IMR-90 (cell line): ENCODE measurements around the gene DSCAM. TPM values are rescaled to one million over a fixed set of nuclear protein-coding genes. Genes with fewer than 3 reads are reported as not detected.

Experiments
- ATAC-seq: fragments of 200-7000 bp; cut with Tn5 transposase; 2 replicates; pipeline ENCODE4 v1.9.1; 2020; ENCODE audit warnings: low read depth, mild to moderate bottlenecking, moderate library complexity
- BruUV-seq: library from RNA; stranded (reverse); fragments of 400-500 nt; replicated peaks from 2 replicates; lab custom pipeline; 2021; lab: Mats Ljungman, UMichigan
- CTCF ChIA-PET: fragments of 300-600 bp; formaldehyde crosslinking; extraction: SDS; loops from one replicate; lab custom pipeline; 2021; ENCODE audit warnings: antibody characterized with exemption; lab: Yijun Ruan, JAX
- POLR2A ChIA-PET: fragments of 300-600 bp; sonication (Branson Sonifier 250); formaldehyde crosslinking; loops from one replicate; lab custom pipeline; 2022; ENCODE audit warnings: antibody characterized with exemption; ENCODE audit not compliant: unreplicated experiment; lab: Charles Lee
- DNase-seq: peaks from one replicate; pipeline ENCODE4 v3.0.0; 2013
- H2AFZ ChIP-seq: replicated peaks from 2 replicates; pipeline ENCODE3; 2013; ENCODE audit warnings: low read length, mild to moderate bottlenecking; ENCODE audit not compliant: poor library complexity
- H2AK5ac ChIP-seq: 2 replicates; pipeline ENCODE4 v1.6.1; 2013; ENCODE audit warnings: low read depth, low read length, inconsistent platforms
- H2AK9ac ChIP-seq: replicated peaks from 2 replicates; pipeline ENCODE3; 2013; ENCODE audit warnings: mild to moderate bottlenecking, low read depth, low read length, moderate library complexity; ENCODE audit not compliant: poor library complexity
- H2BK120ac ChIP-seq: 2 replicates; pipeline ENCODE4 v1.6.1; 2013; ENCODE audit warnings: low read depth, low read length, inconsistent platforms
- H2BK15ac ChIP-seq: 3 replicates; pipeline ENCODE4 v1.6.1; 2013; ENCODE audit warnings: low read depth, low read length, inconsistent platforms
- H2BK20ac ChIP-seq: 2 replicates; pipeline ENCODE4 v1.6.1; 2013; ENCODE audit warnings: low read depth, mild to moderate bottlenecking, inconsistent platforms, low read length, moderate library complexity
- H2BK5ac ChIP-seq: 2 replicates; pipeline ENCODE4 v1.6.1; 2013; ENCODE audit warnings: mild to moderate bottlenecking, low read depth, low read length, inconsistent platforms; ENCODE audit not compliant: poor library complexity, severe bottlenecking
- H3K14ac ChIP-seq: replicated peaks from 2 replicates; pipeline ENCODE4 v1.6.1; 2013; ENCODE audit warnings: low read depth, low read length, inconsistent platforms
- H3K18ac ChIP-seq: 2 replicates; pipeline ENCODE4 v1.6.1; 2013; ENCODE audit warnings: low read depth, low read length, control low read depth
- H3K23ac ChIP-seq: 2 replicates; pipeline ENCODE4 v1.6.1; 2013; ENCODE audit warnings: low read depth, low read length, inconsistent platforms
- H3K27ac ChIP-seq: 2 replicates; pipeline ENCODE4 v1.5.1; 2013; ENCODE audit warnings: mild to moderate bottlenecking, control low read depth, low read length; ENCODE audit not compliant: insufficient read depth
- H3K27me3 ChIP-seq: 2 replicates; pipeline ENCODE4 v1.6.1; 2013; ENCODE audit warnings: low read length; ENCODE audit not compliant: control insufficient read depth, insufficient read depth
- H3K36me3 ChIP-seq: 2 replicates; pipeline ENCODE4 v1.6.1; 2013; ENCODE audit warnings: low read length, mixed read lengths; ENCODE audit not compliant: control insufficient read depth, insufficient read depth
- H3K4ac ChIP-seq: 2 replicates; pipeline ENCODE4 v1.6.1; 2013; ENCODE audit warnings: low read depth, low read length, inconsistent platforms
- H3K4me1 ChIP-seq: 2 replicates; pipeline ENCODE4 v1.6.1; 2013; ENCODE audit warnings: low read length, mixed read lengths; ENCODE audit not compliant: control insufficient read depth, insufficient read depth
- H3K4me2 ChIP-seq: 2 replicates; pipeline ENCODE4 v1.6.1; 2013; ENCODE audit warnings: low read depth, mild to moderate bottlenecking, control low read depth, low read length, moderate library complexity
- H3K4me3 ChIP-seq: 2 replicates; pipeline ENCODE4 v1.5.1; 2013; ENCODE audit warnings: low read depth, mild to moderate bottlenecking, control low read depth, low read length, moderate library complexity; ENCODE audit not compliant: insufficient read depth
- H3K56ac ChIP-seq: 2 replicates; pipeline ENCODE4 v1.6.1; 2013; ENCODE audit warnings: low read length, inconsistent platforms; ENCODE audit not compliant: insufficient read depth; ENCODE audit errors: extremely low read depth
- H3K79me1 ChIP-seq, 2 experiments: 2 replicates each; pipeline ENCODE4 v1.6.1; 2013; ENCODE audit warnings: low read length in 2 of 2, inconsistent platforms in 1 of 2, low read depth in 1 of 2
- H3K9ac ChIP-seq: 2 replicates; pipeline ENCODE4 v1.6.1; 2013; ENCODE audit warnings: low read depth, low read length, control low read depth
- H3K9me1 ChIP-seq: 2 replicates; pipeline ENCODE4 v1.6.1; 2013; ENCODE audit warnings: low read length, inconsistent platforms; ENCODE audit not compliant: insufficient read depth
- H3K9me3 ChIP-seq: 2 replicates; pipeline ENCODE4 v1.6.1; 2013; ENCODE audit warnings: low read length; ENCODE audit not compliant: control insufficient read depth, insufficient read depth
- H4K20me1 ChIP-seq: 2 replicates; pipeline ENCODE4 v1.6.1; 2013; ENCODE audit warnings: low read length, inconsistent platforms; ENCODE audit not compliant: insufficient read depth
- H4K5ac ChIP-seq: 2 replicates; pipeline ENCODE4 v1.6.1; 2013; ENCODE audit warnings: mild to moderate bottlenecking, low read depth, low read length, control low read depth
- H4K8ac ChIP-seq, 2 experiments: 2 replicates each; pipeline ENCODE4 v1.6.1; 2013; ENCODE audit warnings: low read depth in 2 of 2, low read length in 2 of 2, control low read depth in 1 of 2, inconsistent platforms in 1 of 2
- H4K91ac ChIP-seq: 2 replicates; pipeline ENCODE4 v1.6.1; 2013; ENCODE audit warnings: low read depth, low read length, inconsistent platforms; ENCODE audit not compliant: insufficient read depth
- CHD1 ChIP-seq: IDR thresholded peaks from 2 replicates; pipeline ENCODE4 v1.6.1; 2012; ENCODE audit warnings: low read depth, low read length, improper control_type of control experiment
- FOS ChIP-seq: fragments of 150-350 bp; IDR thresholded peaks from 2 replicates; pipeline ENCODE4 v1.6.1; 2016; ENCODE audit warnings: low read depth, low read length
- MAFK ChIP-seq: IDR thresholded peaks from 2 replicates; pipeline ENCODE4 v1.6.1; 2012; ENCODE audit warnings: low read depth, low read length, improper control_type of control experiment
- NFE2L2 ChIP-seq: fragments of 150-350 bp; IDR thresholded peaks from 2 replicates; pipeline ENCODE4 v1.6.1; 2016; ENCODE audit warnings: low read depth, mild to moderate bottlenecking, low read length
- RCOR1 ChIP-seq: IDR thresholded peaks from 2 replicates; pipeline ENCODE4 v1.6.1; 2012; ENCODE audit warnings: mild to moderate bottlenecking, low read length, improper control_type of control experiment; ENCODE audit not compliant: insufficient replicate concordance
- WGBS, 2 experiments: methylation state at CpG; one replicate each; pipeline versions ENCODE4 v1.1.5 to v1.1.7; 2013; ENCODE audit warnings: missing lambda C conversion rate in 2 of 2; ENCODE audit not compliant: insufficient read length in 1 of 2; ENCODE audit errors: extremely low coverage in 2 of 2; 5-methylcytosine and 5-hydroxymethylcytosine counted together
- dilution Hi-C: fragments of 300-500 bp; cut with HindIII; formaldehyde crosslinking; loops from one replicate; pipeline ENCODE4 v1.14.3; 2018; ENCODE audit warnings: low sequenced_read_pairs; ENCODE audit not compliant: unreplicated experiment
- in situ Hi-C: fragments of 300-500 bp; cut with MboI; formaldehyde crosslinking; loops from 3 replicates; pipeline ENCODE4 v1.14.3; 2019; ENCODE audit warnings: low sequenced_read_pairs, inconsistent platforms, mixed read lengths
- intact Hi-C: fragments of 100-400 bp; cut with micrococcal nuclease; formaldehyde crosslinking; loops from 2 replicates; pipeline ENCODE4 v1.10.0; 2022
- microRNA-seq, 2 experiments: library from miRNA; stranded (forward) in 1 of 2; unstranded in 1 of 2; fragments of 10-50 nt in 1 of 2; fragments of <30 nt in 1 of 2; gene quantifications in 1 of 2; microRNA quantifications in 1 of 2; one replicate each; pipeline versions ENCODE3 to v1.1.0; 2013 to 2020; ENCODE audit not compliant: insufficient read depth in 1 of 2, insufficient read length in 1 of 2, unreplicated experiment in 1 of 2
- polyA plus RNA-seq, 3 experiments: library from polyadenylated mRNA; depleted of rRNA; stranded (reverse); fragments of >200 nt; gene quantifications; 2 replicates each; pipeline ENCODE4 v1.2.3, GENCODE V29; 2012; ENCODE audit warnings: low replicate concordance in 1 of 3
- small RNA-seq, 5 experiments: library from RNA; depleted of rRNA; stranded (forward); fragments of <200 nt; gene quantifications; one replicate each; pipeline ENCODE3, GENCODE V24; 2012
- total RNA-seq: library from RNA; depleted of rRNA; stranded (reverse); fragments of >200 nt; gene quantifications from 2 replicates; pipeline ENCODE4 v1.2.3, GENCODE V29; 2012

The DSCAM gene
- total and polyA plus RNA-seq, 2 of the 4 experiments (the other 2 are of a cell fraction) = under 0.01 to 0.02 TPM

DNA sequence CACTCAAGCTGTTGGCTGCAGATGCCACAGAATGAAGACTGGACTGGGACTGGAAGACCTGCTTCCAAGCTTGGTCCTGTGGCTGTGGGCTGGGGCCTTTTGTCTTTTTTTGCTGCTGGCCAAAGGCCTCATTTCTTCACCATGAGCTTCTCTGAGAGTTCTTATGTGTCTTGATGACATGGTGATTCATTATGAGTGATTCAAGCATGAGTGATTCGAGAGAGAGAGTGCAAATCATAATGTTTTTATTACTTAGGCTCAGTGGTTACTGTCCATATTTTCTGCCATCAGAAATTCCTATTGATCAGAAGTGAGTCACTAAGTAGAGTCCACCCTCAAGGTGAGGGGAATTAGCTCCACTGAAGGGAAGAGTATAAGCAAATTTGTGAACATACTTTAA, 885.7 kb downstream of the DSCAM start:
- Histone ChIP-seq H3K56ac (no peak overlapping the region), H3K23ac (no peak overlapping the region), H3K9me1 (no peaks in the 10 kb centered on the region), H2BK5ac (no peak overlapping the region), H3K79me1 (no peaks in the 10 kb centered on the region), H2AK5ac (no peak overlapping the region), H3K27ac (no peak overlapping the region), H3K4me1 (no peaks in the 10 kb centered on the region), H4K91ac (no peak overlapping the region), H2BK20ac (no peak overlapping the region), H4K5ac (no peak overlapping the region), H3K14ac (no peak overlapping the region), H3K18ac (no peak overlapping the region), H3K9ac (no peak overlapping the region), H2BK15ac (no peak overlapping the region), H4K8ac (no peak overlapping the region), H3K4me3 (no peak overlapping the region), H3K4ac (no peak overlapping the region), H2BK120ac (no peak overlapping the region), H3K27me3 (no peaks in the 10 kb centered on the region), H4K20me1 (no peaks in the 10 kb centered on the region), H3K4me2 (no peak overlapping the region), H3K9me3 (peaks cover 14% of the 10 kb centered on the region), H3K36me3 (no peaks in the 10 kb centered on the region), H2AK9ac (no peak overlapping the region), H2AFZ (no peak overlapping the region)
- dilution Hi-C loops = no loop called here
- in situ Hi-C loops = loop anchor here (25.0 kb wide), 1 partner anchor 126 kb away; no protein-coding TSS in a partner anchor
- intact Hi-C loops = no loop called here
- WGBS, 2 experiments = no CpG with 5 or more reads among the region's 1 CpG
- BruUV-seq = no TSS peak
- ATAC-seq (no peak), DNase-seq (no peak)
- POLR2A ChIA-PET = no interaction called here
- CTCF ChIA-PET = no interaction called here
- no peak for TF ChIP-seq RCOR1
- no peak for TF ChIP-seq FOS
- no peak for TF ChIP-seq MAFK
- TF ChIP-seq CHD1 = no peak
- TF ChIP-seq NFE2L2 = no peak

Small RNA genes lying within 50 kb of the gene (microRNA-seq; reads per million reads assigned to microRNA genes)
- gene MIR4760 (ENCODE audit: insufficient read depth in 1 of 2, insufficient read length in 1 of 2, unreplicated experiment in 1 of 2) = 0 reads per million in 2 experiments
- not detected for gene RF00432 (ENCODE audit: insufficient read depth, insufficient read length)

Small RNA genes lying within 50 kb of the gene (small RNA-seq; reads per million reads assigned to genes)
- gene MIR4760 (0 reads per million in 5 experiments), gene RF00432 (0 to 0.04 (median 0) reads per million in 5 experiments)
